CD4-positive, alpha-beta T cell treated with Interferon alpha-2 for 1 hour (primary cell): ENCODE results near the gene C16orf74.

Experiments
- DNase-seq, 2 donors: peaks; one replicate each; pipeline ENCODE4 v3.0.0-alpha.2; 2020 to 2022

The C16orf74 gene

GRCh38 chr16:85668676-85669424, 82.0 kb downstream of the C16orf74 start:
- DNase-seq: no peak

GRCh38 chr16:85667841-85668413, 83.0 kb downstream of the C16orf74 start:
- DNase-seq: no peak

- no peak for DNase-seq
Measured at GRCh38 chr16:85667261-85667660, 83.6 kb downstream of the C16orf74 start.

GRCh38 chr16:85665929-85666328, 85.0 kb downstream of the C16orf74 start:
- no peak for DNase-seq

GRCh38 chr16:85665373-85665740, 85.5 kb downstream of the C16orf74 start:
- no peak for DNase-seq

- DNase-seq: no peak
Measured at GRCh38 chr16:85664580-85665372, 86.1 kb downstream of the C16orf74 start.

- DNase-seq: no peak
Measured at GRCh38 chr16:85663891-85664321, 87.0 kb downstream of the C16orf74 start.

- no peak for DNase-seq
Measured at GRCh38 chr16:85662976-85663830, 87.7 kb downstream of the C16orf74 start.

- DNase-seq: no peak
Measured at GRCh38 chr16:85662482-85662812, 88.4 kb downstream of the C16orf74 start.

GRCh38 chr16:85661740-85662481, 89.0 kb downstream of the C16orf74 start:
- no peak for DNase-seq

- DNase-seq: no peak
Measured at GRCh38 chr16:85660843-85661739, 89.8 kb downstream of the C16orf74 start.

GRCh38 chr16:85659805-85660511, 90.9 kb downstream of the C16orf74 start:
- peak; percentile 54 to 59 for DNase-seq

- no peak for DNase-seq
Measured at GRCh38 chr16:85659336-85659735, 91.6 kb downstream of the C16orf74 start.

GRCh38 chr16:85658504-85659326, 92.2 kb downstream of the C16orf74 start:
- DNase-seq: no peak

GRCh38 chr16:85657996-85658395, 92.9 kb downstream of the C16orf74 start:
- DNase-seq: no peak
